ENCODE measurements around the gene AKNA. TPM values are rescaled to one million over a fixed set of nuclear protein-coding genes. Genes with fewer than 3 reads are reported as not detected.

Gene AKNA
- total and polyA plus RNA-seq, 2 experiments from 2014 or later, result 5.7 to 25.2 TPM

GRCh38 chr9:114291064-114291474 lies 96.7 kb downstream of the AKNA start:
- peak; percentile 80 for TF ChIP-seq CTCF (IDR thresholded peaks at IDR 0.05; ENCODE audit: low read depth, low read length)
- H3K36me3 ChIP-seq, result peaks cover 10% of the 10 kb centered on the region
- no peaks in the 10 kb centered on the region for H3K4me1 ChIP-seq (ENCODE audit: low read depth)
- no peaks in the 10 kb centered on the region for H3K9me3 ChIP-seq (ENCODE audit: low read depth)
- no peaks in the 10 kb centered on the region for H3K27me3 ChIP-seq
- no peak overlapping the region for H3K27ac ChIP-seq
- peak; percentile 69 to 73 for DNase-seq (ENCODE audit: low read depth in 1 of 2, low spot score in 1 of 2)
- H3K4me3 ChIP-seq, result no peak overlapping the region

- no peak for DNase-seq (ENCODE audit: low read depth in 1 of 2, low spot score in 1 of 2)
- TF ChIP-seq CTCF (IDR thresholded peaks at IDR 0.05; ENCODE audit: low read depth, low read length), result no peak
- H3K4me1 ChIP-seq (ENCODE audit: low read depth), result no peaks in the 10 kb centered on the region
- H3K27me3 ChIP-seq, result no peaks in the 10 kb centered on the region
- no peak overlapping the region for H3K4me3 ChIP-seq
- no peak overlapping the region for H3K27ac ChIP-seq
- no peaks in the 10 kb centered on the region for H3K9me3 ChIP-seq (ENCODE audit: low read depth)
- H3K36me3 ChIP-seq, result peaks cover 9% of the 10 kb centered on the region
Measured at GRCh38 chr9:114290561-114290986, 97.2 kb downstream of the AKNA start.

DNA sequence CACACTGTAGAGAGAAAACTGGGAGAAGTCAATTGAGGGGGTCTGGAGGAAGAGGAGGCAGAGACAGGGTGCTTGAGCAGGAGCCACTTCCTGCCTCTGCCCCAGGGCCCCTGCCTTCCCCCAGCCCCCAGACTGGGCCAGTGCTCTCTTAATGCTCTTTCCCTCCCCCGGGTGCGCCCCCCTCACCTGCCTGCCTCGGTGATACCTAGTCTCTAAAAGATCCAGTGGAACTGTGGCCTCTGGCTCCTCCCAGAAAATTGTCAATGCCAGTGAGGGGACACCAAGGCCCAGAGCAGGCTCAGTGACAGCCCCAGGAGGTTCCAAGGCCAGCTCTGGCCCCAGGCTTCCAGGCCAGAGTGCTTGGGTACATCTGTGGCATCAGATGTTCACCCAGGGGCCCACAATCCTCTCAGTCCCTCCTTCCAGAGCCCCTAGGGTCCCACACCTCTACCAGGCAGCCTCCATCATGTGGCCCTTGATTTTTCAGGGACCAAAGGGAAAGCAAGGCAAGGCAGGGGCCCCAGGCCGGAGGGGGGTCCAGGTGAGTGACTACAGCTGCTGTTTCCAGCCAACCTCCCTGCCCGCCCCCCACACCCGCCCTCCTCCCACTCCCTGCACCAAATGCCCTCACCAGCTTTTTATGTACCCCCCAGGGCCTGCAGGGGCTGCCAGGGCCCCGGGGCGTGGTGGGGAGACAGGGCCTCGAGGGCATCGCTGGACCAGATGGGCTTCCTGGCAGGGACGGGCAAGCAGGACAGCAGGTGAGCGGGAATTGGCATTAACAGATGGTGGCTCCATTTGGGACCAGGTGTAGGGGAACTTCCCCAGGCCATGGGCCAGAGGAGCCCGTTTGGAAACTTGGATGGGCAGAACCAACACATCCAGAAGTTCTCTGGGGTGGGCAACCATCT lies 98.0 kb downstream of the AKNA start:
- Histone ChIP-seq H3K36me3 (peaks cover 4% of the 10 kb centered on the region), H3K4me1 (ENCODE audit: low read depth) (no peaks in the 10 kb centered on the region), H3K4me3 (no peak overlapping the region), H3K27me3 (no peaks in the 10 kb centered on the region), H3K9me3 (ENCODE audit: low read depth) (no peaks in the 10 kb centered on the region), H3K27ac (no peak overlapping the region)
- DNase-seq (ENCODE audit: low read depth in 1 of 2, low spot score in 1 of 2), result no peak
- TF ChIP-seq CTCF (IDR thresholded peaks at IDR 0.05; ENCODE audit: low read depth, low read length), result no peak

DNA sequence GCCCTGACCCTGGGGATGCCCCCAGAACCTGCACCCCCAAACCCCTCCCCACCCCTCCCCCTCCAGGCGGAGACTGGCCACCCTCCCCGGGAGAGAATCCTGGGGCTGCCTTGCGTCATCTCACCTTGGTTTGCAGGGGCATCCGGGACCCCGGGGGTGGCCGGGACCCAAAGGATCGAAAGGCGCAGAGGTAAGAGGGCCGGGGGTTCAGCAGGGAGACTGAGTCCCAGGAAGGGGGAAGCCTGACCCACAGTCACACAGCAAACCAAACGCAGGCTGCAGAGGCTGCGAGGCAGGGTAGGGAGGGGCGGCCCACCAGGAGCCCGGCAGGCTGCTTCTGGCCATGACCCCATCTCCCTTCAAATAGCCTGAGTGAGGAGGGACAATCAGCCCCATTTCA lies 98.7 kb downstream of the AKNA start:
- no peaks in the 10 kb centered on the region for H3K9me3 ChIP-seq (ENCODE audit: low read depth)
- H3K36me3 ChIP-seq, result no peaks in the 10 kb centered on the region
- H3K4me1 ChIP-seq (ENCODE audit: low read depth), result no peaks in the 10 kb centered on the region
- no peak overlapping the region for H3K4me3 ChIP-seq
- no peaks in the 10 kb centered on the region for H3K27me3 ChIP-seq
- H3K27ac ChIP-seq, result no peak overlapping the region
- DNase-seq (ENCODE audit: low read depth in 1 of 2, low spot score in 1 of 2), result no peak
- no peak for TF ChIP-seq CTCF (IDR thresholded peaks at IDR 0.05; ENCODE audit: low read depth, low read length)

- peak; percentile 28 to 46 for DNase-seq (ENCODE audit: low read depth in 1 of 2, low spot score in 1 of 2)
- H3K27ac ChIP-seq, result no peak overlapping the region
- no peak for TF ChIP-seq CTCF (IDR thresholded peaks at IDR 0.05; ENCODE audit: low read depth, low read length)
Measured at GRCh38 chr9:114288193-114289091, 99.3 kb downstream of the AKNA start.

More at GRCh38 chr9:114288193-114289091, 99.3 kb downstream of the AKNA start:
- Histone ChIP-seq H3K27me3 (no peaks in the 10 kb centered on the region), H3K36me3 (no peaks in the 10 kb centered on the region), H3K4me3 (no peak overlapping the region), H3K4me1 (ENCODE audit: low read depth) (no peaks in the 10 kb centered on the region), H3K9me3 (ENCODE audit: low read depth) (no peaks in the 10 kb centered on the region)
